H9 (cell line): ENCODE measurements around the gene BACE1-AS. TPM values are rescaled to one million over a fixed set of nuclear protein-coding genes. Genes with fewer than 3 reads are reported as not detected.

Experiments used
- DNase-seq: peaks from one replicate; pipeline ENCODE4 v3.0.0-alpha.2; 2017
- H2AFZ ChIP-seq: one replicate; pipeline ENCODE4 v1.6.1; 2013; ENCODE audit warnings: mild to moderate bottlenecking, low read length, control low read depth, moderate library complexity
- H2AK5ac ChIP-seq: 2 replicates; pipeline ENCODE4 v1.6.1; 2013; ENCODE audit warnings: low read length, control low read depth, mixed read lengths; ENCODE audit not compliant: insufficient read length
- H2BK120ac ChIP-seq: one replicate; pipeline ENCODE4 v1.6.1; 2013; ENCODE audit warnings: low read depth, mild to moderate bottlenecking, low read length, control low read depth, inconsistent platforms; ENCODE audit not compliant: poor library complexity, severe bottlenecking
- H2BK12ac ChIP-seq: 2 replicates; pipeline ENCODE4 v1.6.1; 2013; ENCODE audit warnings: low read length, control low read depth, mixed read lengths, low read depth; ENCODE audit not compliant: insufficient read length
- H2BK15ac ChIP-seq: 2 replicates; pipeline ENCODE4 v1.6.1; 2013; ENCODE audit warnings: low read depth, low read length, control low read depth
- H2BK20ac ChIP-seq: one replicate; pipeline ENCODE4 v1.6.1; 2013; ENCODE audit warnings: low read depth, mild to moderate bottlenecking, low read length, control low read depth, inconsistent platforms; ENCODE audit not compliant: poor library complexity, severe bottlenecking
- H2BK5ac ChIP-seq: 2 replicates; pipeline ENCODE4 v1.6.1; 2013; ENCODE audit warnings: low read length, control low read depth, mixed read lengths; ENCODE audit not compliant: insufficient read length
- H3K14ac ChIP-seq: 2 replicates; pipeline ENCODE4 v1.6.1; 2013; ENCODE audit warnings: low read length, control low read depth; ENCODE audit not compliant: insufficient read depth
- H3K18ac ChIP-seq: 2 replicates; pipeline ENCODE4 v1.6.1; 2013; ENCODE audit warnings: low read depth, mild to moderate bottlenecking, mixed read lengths, low read length, control low read depth; ENCODE audit not compliant: insufficient read length
- H3K23ac ChIP-seq: 2 replicates; pipeline ENCODE4 v1.6.1; 2013; ENCODE audit warnings: low read length, control low read depth, mixed read lengths, low read depth; ENCODE audit not compliant: insufficient read length
- H3K23me2 ChIP-seq: 2 replicates; pipeline ENCODE4 v1.6.1; 2013; ENCODE audit warnings: low read depth, mild to moderate bottlenecking, mixed read lengths, low read length, control low read depth; ENCODE audit not compliant: insufficient read length, poor library complexity, severe bottlenecking
- H3K27ac ChIP-seq: 2 replicates; pipeline ENCODE4 v1.5.1; 2013; ENCODE audit warnings: low read length, control low read depth, mixed read lengths, low read depth; ENCODE audit not compliant: insufficient read length
- H3K27me3 ChIP-seq: 2 replicates; pipeline ENCODE4 v1.6.1; 2013; ENCODE audit warnings: low read length, control low read depth, inconsistent platforms; ENCODE audit not compliant: insufficient read depth
- H3K4ac ChIP-seq: 2 replicates; pipeline ENCODE4 v1.6.1; 2013; ENCODE audit warnings: low read depth, mild to moderate bottlenecking, control low read depth, inconsistent platforms, low read length, moderate library complexity
- H3K4me1 ChIP-seq: 2 replicates; pipeline ENCODE4 v1.6.1; 2013; ENCODE audit warnings: low read length, control low read depth, inconsistent platforms; ENCODE audit not compliant: insufficient read depth
- H3K4me2 ChIP-seq: 2 replicates; pipeline ENCODE4 v1.6.1; 2013; ENCODE audit warnings: low read length, control low read depth, mixed read lengths; ENCODE audit not compliant: insufficient read length, insufficient read depth
- H3K56ac ChIP-seq: 2 replicates; pipeline ENCODE4 v1.6.1; 2013; ENCODE audit warnings: low read depth, mild to moderate bottlenecking, mixed read lengths, low read length, control low read depth; ENCODE audit not compliant: insufficient read length
- H3K79me1 ChIP-seq: 2 replicates; pipeline ENCODE4 v1.6.1; 2013; ENCODE audit warnings: low read depth, mild to moderate bottlenecking, moderate library complexity, low read length, control low read depth, inconsistent platforms; ENCODE audit not compliant: insufficient read depth, poor library complexity, severe bottlenecking
- H3K79me2 ChIP-seq: 2 replicates; pipeline ENCODE4 v1.6.1; 2013; ENCODE audit warnings: low read length, control low read depth, inconsistent platforms; ENCODE audit not compliant: insufficient read depth
- H3K9ac ChIP-seq: 2 replicates; pipeline ENCODE4 v1.6.1; 2013; ENCODE audit warnings: low read length, control low read depth, mixed read lengths; ENCODE audit not compliant: insufficient read length; ENCODE audit errors: extremely low read depth
- H3K9me3 ChIP-seq: one replicate; pipeline ENCODE4 v1.6.1; 2013; ENCODE audit warnings: low read depth, low read length, inconsistent platforms; ENCODE audit not compliant: control insufficient read depth
- H3T11ph ChIP-seq: one replicate; pipeline ENCODE4 v1.6.1; 2013; ENCODE audit warnings: mild to moderate bottlenecking, low read length, control low read depth, inconsistent platforms
- H4K20me1 ChIP-seq: one replicate; pipeline ENCODE4 v1.6.1; 2013; ENCODE audit not compliant: control insufficient read depth, insufficient read length, insufficient read depth
- H4K5ac ChIP-seq: 2 replicates; pipeline ENCODE4 v1.6.1; 2013; ENCODE audit warnings: low read depth, mild to moderate bottlenecking, mixed read lengths, low read length, control low read depth; ENCODE audit not compliant: insufficient read length
- H4K8ac ChIP-seq: replicated peaks from 2 replicates; pipeline ENCODE4 v1.6.1; 2013; ENCODE audit warnings: low read length, control low read depth, mixed read lengths, low read depth; ENCODE audit not compliant: insufficient read length
- H4K91ac ChIP-seq: 2 replicates; pipeline ENCODE4 v1.6.1; 2013; ENCODE audit warnings: low read depth, mild to moderate bottlenecking, moderate library complexity, mixed read lengths, low read length, control low read depth; ENCODE audit not compliant: insufficient read length
- H3K27ac Mint-ChIP-seq, 3 experiments: 2 replicates in 2 of 3; 3 replicates in 1 of 3; pipeline ENCODE4 v1.8.0; 2020 to 2021; ENCODE audit warnings: mixed read lengths in 3 of 3, mild to moderate bottlenecking in 1 of 3, moderate library complexity in 1 of 3
- H3K27me3 Mint-ChIP-seq: 2 replicates; pipeline ENCODE4 v1.8.0; 2021; ENCODE audit warnings: low read depth, mild to moderate bottlenecking, moderate library complexity, mixed read lengths
- H3K36me3 Mint-ChIP-seq, 3 experiments: 2 replicates in 2 of 3; 3 replicates in 1 of 3; pipeline ENCODE4 v1.8.0; 2020 to 2021; ENCODE audit warnings: low read depth in 3 of 3, mixed read lengths in 3 of 3; ENCODE audit not compliant: insufficient read depth in 1 of 3
- H3K4me1 Mint-ChIP-seq, 2 experiments: 2 replicates each; pipeline ENCODE4 v1.8.0; 2020; ENCODE audit warnings: mixed read lengths in 2 of 2
- H3K4me3 Mint-ChIP-seq, 2 experiments: 2 replicates in 1 of 2; 3 replicates in 1 of 2; pipeline ENCODE4 v1.8.0; 2020 to 2021; ENCODE audit warnings: mild to moderate bottlenecking in 2 of 2, mixed read lengths in 2 of 2, moderate library complexity in 1 of 2
- H3K9me3 Mint-ChIP-seq, 2 experiments: 2 replicates in 1 of 2; 3 replicates in 1 of 2; pipeline ENCODE4 v1.8.0; 2020; ENCODE audit warnings: mild to moderate bottlenecking in 2 of 2, mixed read lengths in 2 of 2, moderate library complexity in 1 of 2
- CTCF ChIP-seq: fragments of 200-600 bp; sonication (generic); conservative IDR thresholded peaks from 3 replicates; pipeline ENCODE4 v1.8.0; 2021; ENCODE audit warnings: antibody characterized with exemption, mild to moderate bottlenecking
- WGBS: extraction: QIAGEN DNeasy Blood & Tissue Kit; methylation state at CpG from one replicate; pipeline ENCODE4 v1.1.7; 2013; ENCODE audit warnings: missing lambda C conversion rate, low lambda C conversion rate, mixed read lengths; ENCODE audit not compliant: insufficient read length; ENCODE audit errors: extremely low coverage; 5-methylcytosine and 5-hydroxymethylcytosine counted together
- long read RNA-seq: library from polyadenylated mRNA; unstranded; transcript quantifications from one replicate; pipeline ENCODE4 v2.0.0, GENCODE V29; 2020
- total RNA-seq: library from RNA; stranded (reverse); gene quantifications from 2 replicates; pipeline ENCODE4 v1.2.1, GENCODE V29; 2021

The BACE1-AS gene
- total RNA-seq: 9.4 and 9.9 TPM in 2 replicates
- long read RNA-seq, partial matches to known transcripts: 0 of 4 reads
- long read RNA-seq, other reads (novel, unspliced or antisense): 4 of 4 reads

GRCh38 chr11:117290809-117291396 is at the start of gene BACE1-AS:
TSS of gene BACE1-AS (plus strand) at chr11:117291346.
- no peak within 1 kb of the TSS for H2BK5ac ChIP-seq
- Mint-ChIP-seq H3K27ac (peak within 1 kb of the TSS in 2 of 3 experiments; percentile 62 to 64; a peak in 3 of 7 replicates), H3K27me3 (no peaks in the 10 kb centered on the region), H3K4me3 (no peak within 1 kb of the TSS), H3K4me1 (no peaks in the 10 kb centered on the region), H3K9me3 (no peaks in the 10 kb centered on the region), H3K36me3 (peaks cover 13 to 57% (median 50%) of the 10 kb centered on the region in 3 experiments; a peak in 6 of 7 replicates)
- H3T11ph ChIP-seq: no peak within 1 kb of the TSS
- no peak within 1 kb of the TSS for H3K4ac ChIP-seq
- H2BK15ac ChIP-seq: no peak within 1 kb of the TSS
- H3K23ac ChIP-seq: no peak within 1 kb of the TSS
- H3K4me2 ChIP-seq: no peak within 1 kb of the TSS
- no peak within 1 kb of the TSS for H4K91ac ChIP-seq
- no peak within 1 kb of the TSS for H3K27ac ChIP-seq
- H3K79me1 ChIP-seq: no peaks in the 10 kb centered on the region
- WGBS: no CpG with 5 or more reads among the region's 8 CpGs
- no peaks in the 10 kb centered on the region for H3K79me2 ChIP-seq
- no peak within 1 kb of the TSS for H2BK12ac ChIP-seq
- no peak for DNase-seq
- no peak within 1 kb of the TSS for H3K14ac ChIP-seq
- H2BK20ac ChIP-seq: no peak within 1 kb of the TSS
- no peak within 1 kb of the TSS for H3K9ac ChIP-seq
- no peaks in the 10 kb centered on the region for H3K27me3 ChIP-seq
- H3K56ac ChIP-seq: no peak within 1 kb of the TSS
- H2BK120ac ChIP-seq: no peak within 1 kb of the TSS
- no peaks in the 10 kb centered on the region for H4K20me1 ChIP-seq
- H4K8ac ChIP-seq: no peak within 1 kb of the TSS
- H2AFZ ChIP-seq: no peak within 1 kb of the TSS
- no peaks in the 10 kb centered on the region for H3K9me3 ChIP-seq
- no peaks in the 10 kb centered on the region for H3K23me2 ChIP-seq
- no peak for TF ChIP-seq CTCF
- no peak within 1 kb of the TSS for H4K5ac ChIP-seq
- H3K4me1 ChIP-seq: no peaks in the 10 kb centered on the region
- no peak within 1 kb of the TSS for H2AK5ac ChIP-seq
- no peak within 1 kb of the TSS for H3K18ac ChIP-seq
